Astrocyte (in vitro differentiated cells and primary cell): Measurements from ENCODE around the gene ZNF775.

Source experiments
- EZH2 ChIP-seq: IDR thresholded peaks from 2 replicates; pipeline ENCODE4 v1.6.1; 2012; ENCODE audit warnings: mild to moderate bottlenecking, low read length, inconsistent platforms; ENCODE audit not compliant: insufficient read depth
- TF ChIP-seq, protein P1 (sequence below): IDR thresholded peaks from 2 replicates; pipeline ENCODE4 v1.5.1; 2011; ENCODE audit warnings: low read depth, mild to moderate bottlenecking, inconsistent platforms, low read length, moderate library complexity; ENCODE audit not compliant: insufficient read depth

DNA sequence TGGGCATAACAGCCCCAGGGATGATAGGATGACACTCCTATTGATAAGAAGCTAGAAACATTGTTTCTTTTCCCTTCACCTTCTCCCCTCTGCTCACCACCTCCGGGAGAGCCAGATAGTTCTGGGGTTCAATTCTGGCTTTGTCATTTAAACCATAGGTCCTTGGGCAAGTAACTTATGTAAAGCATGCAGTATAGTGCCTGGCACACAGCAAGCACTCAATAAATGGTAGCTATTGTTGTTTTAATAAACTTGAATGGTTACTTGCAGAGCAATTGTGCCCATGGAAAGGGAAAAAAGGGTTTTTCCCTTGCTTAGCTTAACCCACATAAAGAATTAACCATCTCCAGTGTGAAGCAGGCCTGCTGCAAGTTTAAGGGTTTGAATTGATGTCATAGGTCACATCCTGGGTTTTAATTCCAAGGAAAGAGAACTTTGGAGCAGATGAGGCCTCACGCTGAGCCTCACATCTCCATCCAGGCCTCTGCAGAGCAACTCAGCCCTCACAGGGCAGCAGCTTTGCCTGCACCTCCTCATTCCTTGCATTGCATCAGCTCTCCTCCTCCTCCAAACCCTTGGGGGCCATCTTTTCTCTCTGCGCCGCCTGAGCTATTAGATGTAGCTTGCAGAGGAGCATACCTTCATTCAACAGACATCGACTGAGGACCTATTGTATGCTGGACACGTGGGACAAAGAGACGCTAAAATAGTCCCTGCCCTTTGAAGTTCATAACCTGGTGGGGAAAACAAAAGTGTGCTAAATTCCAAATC, 22.9 kb downstream of the ZNF775 start:
- TF ChIP-seq, protein P1, sequence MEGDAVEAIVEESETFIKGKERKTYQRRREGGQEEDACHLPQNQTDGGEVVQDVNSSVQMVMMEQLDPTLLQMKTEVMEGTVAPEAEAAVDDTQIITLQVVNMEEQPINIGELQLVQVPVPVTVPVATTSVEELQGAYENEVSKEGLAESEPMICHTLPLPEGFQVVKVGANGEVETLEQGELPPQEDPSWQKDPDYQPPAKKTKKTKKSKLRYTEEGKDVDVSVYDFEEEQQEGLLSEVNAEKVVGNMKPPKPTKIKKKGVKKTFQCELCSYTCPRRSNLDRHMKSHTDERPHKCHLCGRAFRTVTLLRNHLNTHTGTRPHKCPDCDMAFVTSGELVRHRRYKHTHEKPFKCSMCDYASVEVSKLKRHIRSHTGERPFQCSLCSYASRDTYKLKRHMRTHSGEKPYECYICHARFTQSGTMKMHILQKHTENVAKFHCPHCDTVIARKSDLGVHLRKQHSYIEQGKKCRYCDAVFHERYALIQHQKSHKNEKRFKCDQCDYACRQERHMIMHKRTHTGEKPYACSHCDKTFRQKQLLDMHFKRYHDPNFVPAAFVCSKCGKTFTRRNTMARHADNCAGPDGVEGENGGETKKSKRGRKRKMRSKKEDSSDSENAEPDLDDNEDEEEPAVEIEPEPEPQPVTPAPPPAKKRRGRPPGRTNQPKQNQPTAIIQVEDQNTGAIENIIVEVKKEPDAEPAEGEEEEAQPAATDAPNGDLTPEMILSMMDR: no peak
- TF ChIP-seq EZH2: no peak
